Mesendoderm (in vitro differentiated cells): ENCODE data around the gene EDN1.
"Not testable (repeated sequence)": the region's sequence is repeated elsewhere in the genome, so short reads cannot be mapped to it uniquely, and the experiment has no call there.

Experiments
- DNase-seq: peaks from one replicate; pipeline ENCODE4 v3.0.0; 2013
- H2AK5ac ChIP-seq: 2 replicates; pipeline ENCODE4 v1.6.1; 2013; ENCODE audit warnings: low read length, inconsistent platforms
- H2BK120ac ChIP-seq: 2 replicates; pipeline ENCODE4 v1.6.1; 2013; ENCODE audit warnings: low read depth, mild to moderate bottlenecking, low read length, moderate library complexity, mixed read lengths
- H2BK15ac ChIP-seq: replicated peaks from 2 replicates; pipeline ENCODE4 v1.6.1; 2013; ENCODE audit warnings: low read depth, mild to moderate bottlenecking, moderate library complexity
- H2BK5ac ChIP-seq: 2 replicates; pipeline ENCODE4 v1.6.1; 2013; ENCODE audit warnings: low read length, inconsistent platforms
- H3K18ac ChIP-seq: 2 replicates; pipeline ENCODE4 v1.6.1; 2013; ENCODE audit warnings: mild to moderate bottlenecking, low read length, mixed read lengths
- H3K23ac ChIP-seq: one replicate; pipeline ENCODE4 v1.6.1; 2013; ENCODE audit warnings: low read length
- H3K27ac ChIP-seq: 2 replicates; pipeline ENCODE4 v1.5.1; 2013; ENCODE audit warnings: low read depth, mild to moderate bottlenecking, inconsistent platforms, low read length, moderate library complexity
- H3K27me3 ChIP-seq: 2 replicates; pipeline ENCODE4 v1.6.1; 2013; ENCODE audit warnings: low read length, control low read depth, mild to moderate bottlenecking, inconsistent platforms; ENCODE audit not compliant: insufficient read depth, poor library complexity
- H3K36me3 ChIP-seq: 2 replicates; pipeline ENCODE4 v1.6.1; 2013; ENCODE audit warnings: low read length, inconsistent platforms; ENCODE audit not compliant: control insufficient read depth, insufficient read depth
- H3K4ac ChIP-seq: one replicate; pipeline ENCODE4 v1.6.1; 2013; ENCODE audit warnings: low read depth, mild to moderate bottlenecking, low read length, moderate library complexity
- H3K4me1 ChIP-seq: 2 replicates; pipeline ENCODE4 v1.6.1; 2013; ENCODE audit warnings: low read depth, low read length, inconsistent platforms; ENCODE audit not compliant: control insufficient read depth
- H3K4me2 ChIP-seq: 2 replicates; pipeline ENCODE4 v1.6.1; 2013; ENCODE audit warnings: low read length
- H3K4me3 ChIP-seq: 2 replicates; pipeline ENCODE4 v1.5.1; 2013; ENCODE audit warnings: mild to moderate bottlenecking, low read length
- H3K56ac ChIP-seq: one replicate; pipeline ENCODE4 v1.6.1; 2013; ENCODE audit warnings: low read length
- H3K79me1 ChIP-seq: 2 replicates; pipeline ENCODE4 v1.6.1; 2013; ENCODE audit warnings: low read length, inconsistent platforms
- H3K79me2 ChIP-seq: 2 replicates; pipeline ENCODE4 v1.6.1; 2013; ENCODE audit warnings: mild to moderate bottlenecking, low read length; ENCODE audit not compliant: control insufficient read depth, insufficient read depth
- H3K9ac ChIP-seq: 2 replicates; pipeline ENCODE4 v1.6.1; 2013; ENCODE audit warnings: low read length, inconsistent platforms
- H4K5ac ChIP-seq: one replicate; pipeline ENCODE4 v1.6.1; 2013; ENCODE audit warnings: low read length
- H4K8ac ChIP-seq: one replicate; pipeline ENCODE4 v1.6.1; 2013; ENCODE audit warnings: low read depth, mild to moderate bottlenecking, control low read depth, low read length, moderate library complexity
- WGBS: extraction: QIAGEN DNeasy Blood & Tissue Kit; methylation state at CpG from one replicate; pipeline ENCODE4 v1.1.7; 2013; ENCODE audit warnings: low lambda C conversion rate, missing lambda C conversion rate; ENCODE audit not compliant: insufficient coverage; ENCODE audit errors: extremely low coverage; 5-methylcytosine and 5-hydroxymethylcytosine counted together

Gene EDN1

DNA sequence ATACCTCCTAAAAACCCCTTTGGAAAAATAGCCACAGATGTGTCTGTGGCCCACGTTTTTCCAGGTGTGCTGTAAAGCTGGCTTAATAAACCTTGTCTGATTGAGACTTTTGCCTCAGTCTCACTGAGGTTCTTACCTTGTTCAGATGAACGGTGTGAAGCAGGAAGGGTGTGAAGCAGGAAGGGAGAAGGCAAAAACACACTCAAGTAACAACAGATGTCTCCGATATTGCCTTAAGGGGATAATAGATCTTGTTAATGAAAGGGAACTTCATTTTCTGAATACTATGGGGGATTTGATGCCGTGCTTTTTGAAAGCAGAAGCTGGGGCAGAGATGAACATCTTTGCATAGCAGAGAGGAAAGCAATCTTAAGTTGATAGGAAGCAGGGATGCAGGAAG, 37.8 kb downstream of the EDN1 start:
- H3K9ac ChIP-seq: no peak overlapping the region
- DNase-seq: no peak
- H2BK15ac ChIP-seq: no peak overlapping the region
- H4K8ac ChIP-seq: no peak overlapping the region
- no peaks in the 10 kb centered on the region for H3K27me3 ChIP-seq
- no peaks in the 10 kb centered on the region for H3K36me3 ChIP-seq
- H2AK5ac ChIP-seq: no peak overlapping the region
- H3K27ac ChIP-seq: no peak overlapping the region
- H3K23ac ChIP-seq: peak overlapping the region; percentile 15
- WGBS: no CpG with 5 or more reads among the region's 4 CpGs
- H2BK5ac ChIP-seq: no peak overlapping the region
- no peak overlapping the region for H3K4ac ChIP-seq
- no peak overlapping the region for H3K4me3 ChIP-seq
- H3K18ac ChIP-seq: peak overlapping the region; percentile 46
- no peak overlapping the region for H2BK120ac ChIP-seq
- no peak overlapping the region for H3K4me2 ChIP-seq
- no peaks in the 10 kb centered on the region for H3K79me1 ChIP-seq
- no peak overlapping the region for H3K56ac ChIP-seq
- no peaks in the 10 kb centered on the region for H3K79me2 ChIP-seq
- H4K5ac ChIP-seq: no peak overlapping the region
- H3K4me1 ChIP-seq: peaks cover 10% of the 10 kb centered on the region

- H3K4me1 ChIP-seq: peaks cover 10% of the 10 kb centered on the region
- H2BK5ac ChIP-seq: no peak overlapping the region
- no peak overlapping the region for H2BK120ac ChIP-seq
- H3K56ac ChIP-seq: no peak overlapping the region
- peak overlapping the region; percentile 46 for H3K18ac ChIP-seq
- H4K5ac ChIP-seq: no peak overlapping the region
- no CpG with 5 or more reads among the region's 3 CpGs for WGBS
- H3K23ac ChIP-seq: no peak overlapping the region
- H3K4ac ChIP-seq: no peak overlapping the region
- no peaks in the 10 kb centered on the region for H3K27me3 ChIP-seq
- H2BK15ac ChIP-seq: no peak overlapping the region
- H4K8ac ChIP-seq: no peak overlapping the region
- H3K79me2 ChIP-seq: no peaks in the 10 kb centered on the region
- no peak overlapping the region for H3K27ac ChIP-seq
- H3K9ac ChIP-seq: no peak overlapping the region
- no peak overlapping the region for H3K4me3 ChIP-seq
- no peak overlapping the region for H3K4me2 ChIP-seq
- no peaks in the 10 kb centered on the region for H3K79me1 ChIP-seq
- H3K36me3 ChIP-seq: no peaks in the 10 kb centered on the region
- no peak overlapping the region for H2AK5ac ChIP-seq
- DNase-seq: no peak
These were observed 38.5 kb downstream of the EDN1 start for GRCh38 chr6:12328701-12329100.

DNA sequence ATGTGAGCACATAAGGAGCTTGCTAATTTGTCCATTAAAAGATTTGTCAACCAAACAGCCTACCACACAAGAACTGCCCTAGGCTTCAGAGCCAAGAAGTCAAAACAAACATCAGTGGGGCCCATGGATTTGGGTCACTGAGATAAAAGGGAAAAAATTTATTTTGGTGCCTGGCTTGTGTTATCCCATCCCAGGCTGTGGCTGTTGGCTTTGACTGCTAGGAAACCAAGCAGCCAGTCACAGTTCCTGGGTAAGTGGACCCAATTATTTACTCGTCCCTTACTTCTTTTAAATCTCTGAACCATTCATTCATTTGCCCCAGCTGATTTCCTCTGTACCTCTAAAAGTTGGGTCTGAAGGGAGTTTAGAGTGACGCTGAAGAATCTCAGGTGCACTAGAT, 41.3 kb downstream of the EDN1 start:
- H3K56ac ChIP-seq: no peak overlapping the region
- H2BK15ac ChIP-seq: no peak overlapping the region
- no peak overlapping the region for H3K9ac ChIP-seq
- H3K18ac ChIP-seq: no peak overlapping the region
- peaks cover 2% of the 10 kb centered on the region for H3K4me1 ChIP-seq
- no peak overlapping the region for H4K5ac ChIP-seq
- H3K79me1 ChIP-seq: no peaks in the 10 kb centered on the region
- no peak overlapping the region for H3K27ac ChIP-seq
- H2BK5ac ChIP-seq: no peak overlapping the region
- H3K79me2 ChIP-seq: no peaks in the 10 kb centered on the region
- H3K36me3 ChIP-seq: no peaks in the 10 kb centered on the region
- DNase-seq: no peak
- H2BK120ac ChIP-seq: no peak overlapping the region
- no peak overlapping the region for H3K23ac ChIP-seq
- H3K27me3 ChIP-seq: no peaks in the 10 kb centered on the region
- H3K4me3 ChIP-seq: no peak overlapping the region
- no peak overlapping the region for H2AK5ac ChIP-seq
- no peak overlapping the region for H4K8ac ChIP-seq
- no peak overlapping the region for H3K4me2 ChIP-seq
- no CpG with 5 or more reads among the region's 2 CpGs for WGBS
- H3K4ac ChIP-seq: peak overlapping the region; percentile 27

DNA sequence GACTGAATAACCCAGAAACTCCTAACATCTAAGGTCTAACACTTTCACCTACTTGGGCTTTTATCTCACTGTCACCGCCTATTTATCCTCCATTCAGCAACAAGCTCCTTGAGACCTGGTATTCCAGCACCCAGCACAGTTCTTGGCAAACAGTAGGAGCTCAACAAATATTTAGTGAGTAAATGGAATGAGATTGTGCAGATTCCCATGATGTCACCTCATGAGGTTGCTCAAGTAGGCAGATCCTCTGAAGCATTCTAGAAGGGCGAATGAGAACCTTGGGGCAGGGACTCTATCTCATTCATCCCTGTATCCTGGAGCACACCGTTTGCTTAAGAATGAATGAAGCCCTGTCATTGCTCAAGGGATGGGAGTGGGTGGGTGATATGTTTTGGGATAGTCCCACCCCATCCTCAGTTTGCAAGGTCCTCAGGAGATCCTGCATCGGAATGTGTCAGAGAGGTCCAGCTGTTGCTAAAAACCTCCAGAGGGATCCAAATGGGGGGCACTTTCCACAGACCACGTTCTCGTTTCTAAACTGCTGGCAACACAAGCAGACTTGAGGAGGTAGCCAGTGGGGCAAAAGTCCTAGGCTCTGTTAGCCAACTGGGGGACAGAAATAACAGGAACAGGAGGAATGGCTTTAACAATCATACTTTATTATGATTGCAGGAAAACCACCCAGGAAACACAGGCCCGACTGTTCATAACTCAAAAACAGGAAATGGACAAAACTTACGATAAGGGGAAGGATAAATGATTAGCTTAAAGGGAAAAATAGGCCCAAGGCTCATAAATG, 42.0 kb downstream of the EDN1 start:
- Histone ChIP-seq H3K23ac (no peak overlapping the region), H3K9ac (no peak overlapping the region), H3K27me3 (no peaks in the 10 kb centered on the region), H4K8ac (no peak overlapping the region), H3K4me1 (peaks cover 2% of the 10 kb centered on the region), H4K5ac (no peak overlapping the region), H3K4me2 (no peak overlapping the region), H3K4me3 (no peak overlapping the region), H3K56ac (no peak overlapping the region), H3K4ac (no peak overlapping the region), H3K27ac (no peak overlapping the region), H2AK5ac (no peak overlapping the region), H2BK15ac (no peak overlapping the region), H3K18ac (no peak overlapping the region), H3K79me1 (no peaks in the 10 kb centered on the region), H2BK5ac (no peak overlapping the region), H3K79me2 (no peaks in the 10 kb centered on the region), H3K36me3 (no peaks in the 10 kb centered on the region), H2BK120ac (no peak overlapping the region)
- no CpG with 5 or more reads among the region's 8 CpGs for whole genome bisulfite sequencing
- peak; percentile 79 for DNase-seq

DNA sequence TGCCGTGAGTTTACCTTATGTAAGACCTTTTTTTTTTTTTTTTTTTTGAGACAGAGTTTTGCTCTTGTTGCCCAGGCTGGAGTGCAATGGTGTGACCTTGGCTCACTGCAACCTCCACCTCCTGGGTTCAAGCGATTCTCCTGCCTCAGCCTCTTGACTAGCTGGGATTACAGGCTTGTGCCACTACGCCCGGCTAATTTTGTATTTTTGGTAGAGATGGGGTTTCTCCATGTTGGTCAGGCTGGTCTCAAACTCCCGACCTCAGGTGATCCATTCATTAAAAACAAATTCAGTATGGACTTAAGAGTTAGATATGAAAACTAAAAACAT, 42.6 kb downstream of the EDN1 start:
- WGBS: no CpG with 5 or more reads among the region's 5 CpGs

DNA sequence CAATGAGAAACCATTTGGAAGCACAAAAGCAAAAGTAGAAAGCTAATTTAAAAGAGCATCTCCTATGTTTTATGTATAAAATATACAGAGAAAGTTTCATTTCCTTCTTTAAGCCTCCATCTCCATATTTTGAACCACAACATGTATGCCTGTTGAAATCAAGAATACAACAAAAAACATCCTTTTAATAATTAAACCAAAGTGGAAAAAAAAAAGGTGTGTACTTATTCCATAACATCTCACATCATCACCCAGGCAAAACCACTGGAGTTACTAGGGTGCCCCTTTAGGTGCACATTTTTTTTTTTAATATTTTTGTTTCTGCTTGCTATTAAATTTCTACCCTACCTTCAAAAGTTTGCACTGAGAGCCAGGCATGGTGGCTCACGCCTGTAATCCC, 43.0 kb downstream of the EDN1 start:
- no peak overlapping the region for H3K9ac ChIP-seq
- H4K8ac ChIP-seq: no peak overlapping the region
- no peak overlapping the region for H3K18ac ChIP-seq
- H2BK5ac ChIP-seq: no peak overlapping the region
- H3K79me2 ChIP-seq: no peaks in the 10 kb centered on the region
- H2BK15ac ChIP-seq: no peak overlapping the region
- no peak overlapping the region for H2AK5ac ChIP-seq
- no CpG with 5 or more reads among the region's 1 CpG for WGBS
- H4K5ac ChIP-seq: no peak overlapping the region
- H3K23ac ChIP-seq: no peak overlapping the region
- no peak overlapping the region for H2BK120ac ChIP-seq
- H3K36me3 ChIP-seq: no peaks in the 10 kb centered on the region
- no peak overlapping the region for H3K4ac ChIP-seq
- DNase-seq: no peak
- no peak overlapping the region for H3K27ac ChIP-seq
- no peaks in the 10 kb centered on the region for H3K4me1 ChIP-seq
- H3K27me3 ChIP-seq: no peaks in the 10 kb centered on the region
- no peak overlapping the region for H3K56ac ChIP-seq
- no peak overlapping the region for H3K4me3 ChIP-seq
- no peaks in the 10 kb centered on the region for H3K79me1 ChIP-seq
- H3K4me2 ChIP-seq: no peak overlapping the region

More for the DNA sequence above, 42.6 kb downstream of the EDN1 start:
- H3K56ac ChIP-seq, H2BK120ac ChIP-seq, H3K79me2 ChIP-seq, H3K9ac ChIP-seq, H3K4me1 ChIP-seq, H3K4ac ChIP-seq, H3K36me3 ChIP-seq, H4K8ac ChIP-seq, H3K18ac ChIP-seq, H3K4me3 ChIP-seq, H2AK5ac ChIP-seq, H4K5ac ChIP-seq, H2BK15ac ChIP-seq, H3K4me2 ChIP-seq, H3K79me1 ChIP-seq, H3K27ac ChIP-seq, H3K23ac ChIP-seq, H2BK5ac ChIP-seq, DNase-seq, H3K27me3 ChIP-seq: not testable (repeated sequence)
